ENCODE results near the gene CMTM4. TPM values are rescaled to one million over a fixed set of nuclear protein-coding genes. Genes with fewer than 3 reads are reported as not detected.

CMTM4 gene
- total RNA-seq, 6 experiments from 2014 or later, result 5.1 to 14.8 (median 8.0) TPM

GRCh38 chr16:66740533-66740932 is 44.0 kb upstream of the CMTM4 start:
- DNase-seq, result no peak
- no peak for TF ChIP-seq POLR2A (IDR thresholded peaks at IDR 0.05)
- no peak for TF ChIP-seq CTCF (IDR thresholded peaks at IDR 0.05)
- 32% methylated on average over 2 of the region's 2 CpGs for WGBS (ENCODE audit: insufficient coverage, low coverage, low lambda C conversion rate, missing lambda C conversion rate)
- ATAC-seq, result peak; percentile 31 to 68 (median 50)
- intact Hi-C loops (cut with DNase I), result no loop called here
- H3K27me3 ChIP-seq, result no peaks in the 10 kb centered on the region
- H3K9me3 ChIP-seq, result no peaks in the 10 kb centered on the region
- H3K4me3 ChIP-seq, result no peak overlapping the region
- H3K27ac ChIP-seq, result peak overlapping the region; percentile 61 to 75 (median 72)
- peaks cover 5 to 58% (median 14%) of the 10 kb centered on the region in 4 donors for H3K36me3 ChIP-seq
- peaks cover 0 to 21% (median 10%) of the 10 kb centered on the region in 4 donors for H3K4me1 ChIP-seq

GRCh38 chr16:66740010-66740409 is 43.5 kb upstream of the CMTM4 start:
- Histone ChIP-seq H3K4me3 (no peak overlapping the region), H3K4me1 (peaks cover 0 to 21% (median 10%) of the 10 kb centered on the region in 4 donors), H3K27ac (peak overlapping the region in 1 of 3 donors; percentile 75), H3K27me3 (no peaks in the 10 kb centered on the region), H3K36me3 (peaks cover 5 to 58% (median 15%) of the 10 kb centered on the region in 4 donors), H3K9me3 (no peaks in the 10 kb centered on the region)
- ATAC-seq, result no peak
- intact Hi-C loops (cut with DNase I), result no loop called here
- WGBS (ENCODE audit: insufficient coverage, low coverage, low lambda C conversion rate, missing lambda C conversion rate), result 51% methylated on average over 2 of the region's 2 CpGs
- DNase-seq, result no peak
- TF ChIP-seq POLR2A (IDR thresholded peaks at IDR 0.05) (no peak), CTCF (IDR thresholded peaks at IDR 0.05) (peak; percentile 31 to 55 (median 45))

GRCh38 chr16:66735891-66736290 is 39.3 kb upstream of the CMTM4 start:
- Histone ChIP-seq H3K27me3 (no peaks in the 10 kb centered on the region), H3K27ac (no peak overlapping the region), H3K36me3 (peaks cover 0 to 78% (median 36%) of the 10 kb centered on the region in 4 donors), H3K4me1 (peaks cover 0 to 6% (median 2%) of the 10 kb centered on the region in 4 donors), H3K9me3 (no peaks in the 10 kb centered on the region), H3K4me3 (no peak overlapping the region)
- intact Hi-C loops (cut with DNase I), result no loop called here
- DNase-seq (peak in 1 of 3 donors; percentile 22), ATAC-seq (no peak)
- 83% methylated on average over 3 of the region's 4 CpGs for WGBS (ENCODE audit: insufficient coverage, low coverage, low lambda C conversion rate, missing lambda C conversion rate)
- TF ChIP-seq POLR2A (IDR thresholded peaks at IDR 0.05) (no peak), CTCF (IDR thresholded peaks at IDR 0.05) (no peak)

GRCh38 chr16:66731101-66731500 is 34.6 kb upstream of the CMTM4 start:
- DNase-seq (no peak), ATAC-seq (no peak)
- H3K4me1 ChIP-seq, result no peaks in the 10 kb centered on the region
- H3K27ac ChIP-seq, result no peak overlapping the region
- H3K9me3 ChIP-seq, result no peaks in the 10 kb centered on the region
- 79% methylated on average over 6 of the region's 7 CpGs for WGBS (ENCODE audit: insufficient coverage, low coverage, low lambda C conversion rate, missing lambda C conversion rate)
- H3K36me3 ChIP-seq, result peaks cover 0 to 76% (median 32%) of the 10 kb centered on the region in 4 donors
- H3K4me3 ChIP-seq, result no peak overlapping the region
- H3K27me3 ChIP-seq, result no peaks in the 10 kb centered on the region
- intact Hi-C loops (cut with DNase I), result no loop called here
- no peak for TF ChIP-seq POLR2A (IDR thresholded peaks at IDR 0.05)
- TF ChIP-seq CTCF (IDR thresholded peaks at IDR 0.05), result no peak
